CD14-positive monocyte (primary cell): ENCODE measurements around the gene BPIFB1. TPM values are rescaled to one million over a fixed set of nuclear protein-coding genes. Genes with fewer than 3 reads are reported as not detected.

Source experiments
- DNase-seq, 3 donors: peaks; one replicate each; pipeline ENCODE4 v3.0.0-alpha.2; 2011 to 2022
- H2AFZ ChIP-seq: 2 replicates; pipeline ENCODE4 v1.6.0; 2012; ENCODE audit warnings: mild to moderate bottlenecking, low read depth, low read length, inconsistent platforms; ENCODE audit not compliant: insufficient read depth, poor library complexity, severe bottlenecking
- H3K27ac ChIP-seq, 2 donors: 1 replicate in 1 of 2; 2 replicates in 1 of 2; pipeline ENCODE4 v1.5.1; 2012 to 2013; ENCODE audit warnings: low read length in 2 of 2, control low read depth in 1 of 2, inconsistent platforms in 1 of 2, low read depth in 1 of 2, mild to moderate bottlenecking in 1 of 2
- H3K27me3 ChIP-seq, 2 donors: one replicate each; pipeline versions ENCODE4 v1.6.0 to v1.6.1; 2011 to 2013; ENCODE audit warnings: low read length in 2 of 2; ENCODE audit not compliant: control insufficient read depth in 2 of 2, insufficient read depth in 2 of 2
- H3K36me3 ChIP-seq, 2 donors: replicated peaks in 1 of 2; 1 replicate in 1 of 2; 2 replicates in 1 of 2; pipeline versions ENCODE4 v1.5.1 to v1.6.1; 2012 to 2013; ENCODE audit warnings: low read length in 2 of 2, control low read depth in 1 of 2, inconsistent platforms in 1 of 2, mild to moderate bottlenecking in 1 of 2; ENCODE audit not compliant: insufficient read depth in 2 of 2, control insufficient read depth in 1 of 2
- H3K4me1 ChIP-seq, 2 donors: 1 replicate in 1 of 2; 2 replicates in 1 of 2; pipeline versions ENCODE4 v1.5.1 to v1.6.1; 2012 to 2013; ENCODE audit warnings: low read length in 2 of 2, control low read depth in 1 of 2, inconsistent platforms in 1 of 2, mild to moderate bottlenecking in 1 of 2, moderate library complexity in 1 of 2; ENCODE audit not compliant: insufficient read depth in 2 of 2, control insufficient read depth in 1 of 2
- H3K4me2 ChIP-seq: replicated peaks from 2 replicates; pipeline ENCODE3; 2012; ENCODE audit warnings: low read length, moderate library complexity, mild to moderate bottlenecking; ENCODE audit not compliant: poor library complexity, severe bottlenecking; ENCODE audit errors: extremely low read depth
- H3K4me3 ChIP-seq, 3 experiments: fragments of 200-600 bp in 1 of 3; sonication (generic) in 1 of 3; replicated peaks in 1 of 3; 1 replicate in 2 of 3; 2 replicates in 1 of 3; pipeline ENCODE4 v1.5.1; 2011 to 2013; ENCODE audit warnings: low read length in 3 of 3, mild to moderate bottlenecking in 3 of 3, control low read depth in 2 of 3, low read depth in 2 of 3, inconsistent platforms in 1 of 3, moderate library complexity in 1 of 3
- H3K79me2 ChIP-seq: 2 replicates; pipeline ENCODE4 v1.6.0; 2012; ENCODE audit warnings: mild to moderate bottlenecking, control low read depth, inconsistent platforms, low read length, moderate library complexity; ENCODE audit not compliant: insufficient read depth
- H3K9ac ChIP-seq: 2 replicates; pipeline ENCODE4 v1.6.0; 2017; ENCODE audit warnings: low read length, mild to moderate bottlenecking; ENCODE audit not compliant: insufficient read depth, poor library complexity, severe bottlenecking
- H3K9me3 ChIP-seq, 2 donors: replicated peaks in 1 of 2; 1 replicate in 1 of 2; 2 replicates in 1 of 2; pipeline versions ENCODE4 v1.5.1 to v1.6.1; 2012 to 2013; ENCODE audit warnings: low read length in 2 of 2, control low read depth in 1 of 2; ENCODE audit not compliant: control insufficient read depth in 1 of 2, insufficient read depth in 1 of 2
- H4K20me1 ChIP-seq: 2 replicates; pipeline ENCODE4 v1.6.0; 2012; ENCODE audit warnings: mild to moderate bottlenecking, low read length, control low read depth, moderate library complexity; ENCODE audit not compliant: insufficient read depth
- H3K27ac Mint-ChIP-seq, 7 donors: one replicate each; pipeline ENCODE4 v1.8.0; 2020; ENCODE audit warnings: mild to moderate bottlenecking in 7 of 7, mixed read lengths in 7 of 7, moderate library complexity in 6 of 7, inconsistent platforms in 2 of 7
- H3K27me3 Mint-ChIP-seq, 3 donors: one replicate each; pipeline ENCODE4 v1.8.0; 2021 to 2022; ENCODE audit warnings: low read depth in 3 of 3, mild to moderate bottlenecking in 3 of 3, mixed read lengths in 3 of 3, moderate library complexity in 3 of 3, inconsistent platforms in 1 of 3
- H3K36me3 Mint-ChIP-seq, 2 donors: one replicate each; pipeline ENCODE4 v1.8.0; 2020; ENCODE audit warnings: mixed read lengths in 2 of 2, inconsistent platforms in 1 of 2, mild to moderate bottlenecking in 1 of 2
- H3K4me1 Mint-ChIP-seq: one replicate; pipeline ENCODE4 v1.8.0; 2020; ENCODE audit warnings: mild to moderate bottlenecking, mixed read lengths
- H3K4me3 Mint-ChIP-seq, 2 donors: one replicate each; pipeline ENCODE4 v1.8.0; 2020; ENCODE audit warnings: mild to moderate bottlenecking in 2 of 2, mixed read lengths in 2 of 2, moderate library complexity in 1 of 2
- H3K9me3 Mint-ChIP-seq, 7 donors: one replicate each; pipeline ENCODE4 v1.8.0; 2020 to 2022; ENCODE audit warnings: mixed read lengths in 7 of 7, mild to moderate bottlenecking in 6 of 7, moderate library complexity in 6 of 7, inconsistent platforms in 2 of 7
- WGBS: methylation state at CpG from one replicate; pipeline ENCODE4 v1.1.5; 2013; ENCODE audit warnings: missing lambda C conversion rate; ENCODE audit not compliant: insufficient coverage; 5-methylcytosine and 5-hydroxymethylcytosine counted together
- intact Hi-C, 2 donors: fragments of 100-400 bp; cut with micrococcal nuclease; formaldehyde crosslinking; loops; one replicate each; pipeline versions ENCODE4 v1.15.0 to v1.15.1; 2023
- polyA plus RNA-seq, 3 donors: library from polyadenylated mRNA; depleted of rRNA in 1 of 3; unstranded in 2 of 3; stranded (reverse) in 1 of 3; fragments of 300-500 nt in 2 of 3; fragments of >200 nt in 1 of 3; fragmentation: Illumina TruSeq in 2 of 3; gene quantifications; 1 replicate in 2 of 3; 2 replicates in 1 of 3; pipeline ENCODE4 v1.2.3, GENCODE V29; 2012 to 2021
- TF ChIP-seq, protein P1 (sequence below): fragments of 200-600 bp; IDR thresholded peaks from one replicate; pipeline ENCODE4 v1.8.0; 2022; ENCODE audit warnings: antibody characterized with exemption, mild to moderate bottlenecking

Gene BPIFB1
- polyA plus RNA-seq, 3 donors, result not detected

DNA sequence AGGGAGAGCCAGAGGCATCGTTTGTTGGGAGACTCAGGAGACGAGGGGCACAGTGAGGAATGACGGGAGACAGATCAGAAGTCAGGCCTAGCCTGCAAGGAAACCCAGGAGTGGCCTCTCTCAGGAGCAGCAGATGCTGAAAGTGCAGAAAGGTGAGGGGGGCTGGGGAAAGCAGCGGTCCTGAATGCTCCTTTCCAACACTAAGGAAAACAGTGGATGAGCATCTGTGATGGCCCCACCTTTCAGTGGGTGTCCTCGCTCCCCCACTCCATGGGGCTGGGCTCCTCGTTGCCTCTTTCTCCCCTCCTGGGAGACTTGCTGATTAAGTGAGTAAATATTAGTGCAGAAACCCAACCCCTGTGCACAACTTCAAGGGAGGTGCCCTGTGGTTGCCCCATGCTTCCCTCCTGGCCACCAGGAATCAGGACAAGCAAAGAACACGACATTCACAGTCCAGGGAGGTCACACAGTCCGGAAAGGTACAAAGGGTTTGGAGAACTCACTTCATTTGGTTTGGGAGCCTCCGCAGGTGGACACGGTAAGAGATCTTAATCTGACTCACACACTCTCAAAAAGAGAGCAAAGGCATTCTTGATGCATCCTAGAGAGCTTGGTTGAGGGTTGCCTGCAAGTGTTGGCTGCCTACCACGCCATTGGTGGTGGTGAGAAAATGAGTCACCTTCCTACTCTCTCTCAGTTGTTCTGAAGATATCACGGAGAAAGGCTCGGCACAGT lies 9.7 kb upstream of the BPIFB1 start:
- no peaks in the 10 kb centered on the region for H3K36me3 Mint-ChIP-seq
- TF ChIP-seq, protein P1, sequence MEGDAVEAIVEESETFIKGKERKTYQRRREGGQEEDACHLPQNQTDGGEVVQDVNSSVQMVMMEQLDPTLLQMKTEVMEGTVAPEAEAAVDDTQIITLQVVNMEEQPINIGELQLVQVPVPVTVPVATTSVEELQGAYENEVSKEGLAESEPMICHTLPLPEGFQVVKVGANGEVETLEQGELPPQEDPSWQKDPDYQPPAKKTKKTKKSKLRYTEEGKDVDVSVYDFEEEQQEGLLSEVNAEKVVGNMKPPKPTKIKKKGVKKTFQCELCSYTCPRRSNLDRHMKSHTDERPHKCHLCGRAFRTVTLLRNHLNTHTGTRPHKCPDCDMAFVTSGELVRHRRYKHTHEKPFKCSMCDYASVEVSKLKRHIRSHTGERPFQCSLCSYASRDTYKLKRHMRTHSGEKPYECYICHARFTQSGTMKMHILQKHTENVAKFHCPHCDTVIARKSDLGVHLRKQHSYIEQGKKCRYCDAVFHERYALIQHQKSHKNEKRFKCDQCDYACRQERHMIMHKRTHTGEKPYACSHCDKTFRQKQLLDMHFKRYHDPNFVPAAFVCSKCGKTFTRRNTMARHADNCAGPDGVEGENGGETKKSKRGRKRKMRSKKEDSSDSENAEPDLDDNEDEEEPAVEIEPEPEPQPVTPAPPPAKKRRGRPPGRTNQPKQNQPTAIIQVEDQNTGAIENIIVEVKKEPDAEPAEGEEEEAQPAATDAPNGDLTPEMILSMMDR, result no peak
- 70% methylated on average over 2 of the region's 13 CpGs for WGBS

DNA sequence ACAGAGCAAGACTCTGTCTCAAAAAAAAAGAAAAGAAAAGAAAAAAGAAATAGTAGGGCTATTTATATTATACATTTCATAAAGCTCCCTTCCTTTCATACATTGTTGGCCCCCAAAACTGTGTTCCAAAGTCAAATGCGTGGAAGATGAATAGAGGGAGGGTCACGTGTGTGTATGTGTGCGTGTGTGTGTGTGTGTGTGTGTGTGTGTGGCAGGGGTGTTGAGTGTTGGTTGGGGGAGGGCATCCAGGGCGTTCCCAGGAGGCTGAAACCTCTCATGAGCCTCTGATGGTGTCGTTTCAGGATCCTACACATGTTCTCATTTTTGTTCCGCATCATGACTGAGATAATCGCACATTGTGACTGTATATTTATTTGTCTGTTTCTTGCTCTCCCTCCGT lies 7.8 kb upstream of the BPIFB1 start:
- Mint-ChIP-seq H3K27ac (peak overlapping the region in 1 of 7 donors; percentile 59), H3K27me3 (peaks cover 2 to 15% (median 2%) of the 10 kb centered on the region in 3 donors)

More for the DNA sequence above, 9.7 kb upstream of the BPIFB1 start:
- Histone ChIP-seq H4K20me1 (no peaks in the 10 kb centered on the region), H3K4me1 (peaks cover 12 to 15% of the 10 kb centered on the region in 2 donors), H3K4me3 (no peak overlapping the region), H3K9ac (no peak overlapping the region), H3K4me2 (no peak overlapping the region), H3K79me2 (no peaks in the 10 kb centered on the region), H3K27ac (no peak overlapping the region), H3K27me3 (no peaks in the 10 kb centered on the region), H2AFZ (no peak overlapping the region), H3K9me3 (no peaks in the 10 kb centered on the region), H3K36me3 (no peaks in the 10 kb centered on the region)
- Mint-ChIP-seq H3K9me3 (peaks cover 0 to 1% (median 0%) of the 10 kb centered on the region in 7 donors), H3K4me3 (no peak overlapping the region), H3K27ac (peak overlapping the region in 2 of 7 donors; percentile 6 to 27), H3K27me3 (peaks cover 0 to 15% (median 2%) of the 10 kb centered on the region in 3 donors), H3K4me1 (peaks cover 23% of the 10 kb centered on the region)
- intact Hi-C loops, result no loop called here
- DNase-seq, result no peak

More for the DNA sequence above, 7.8 kb upstream of the BPIFB1 start:
- H3K36me3 Mint-ChIP-seq, result no peaks in the 10 kb centered on the region
- TF ChIP-seq, protein P1, result no peak
- no peaks in the 10 kb centered on the region for H3K79me2 ChIP-seq
- peaks cover 0 to 4% of the 10 kb centered on the region in 2 donors for H3K4me1 ChIP-seq
- H3K27me3 ChIP-seq, result no peaks in the 10 kb centered on the region
- peaks cover 10% of the 10 kb centered on the region for H3K4me1 Mint-ChIP-seq
- intact Hi-C loops, result no loop called here
- no peak overlapping the region for H2AFZ ChIP-seq
- no peak overlapping the region for H3K4me3 Mint-ChIP-seq
- peaks cover 0 to 1% (median 0%) of the 10 kb centered on the region in 7 donors for H3K9me3 Mint-ChIP-seq
- H3K36me3 ChIP-seq, result no peaks in the 10 kb centered on the region
- 91% methylated on average over 7 of the region's 8 CpGs for WGBS
- no peak overlapping the region for H3K4me2 ChIP-seq
- no peaks in the 10 kb centered on the region for H4K20me1 ChIP-seq
- H3K9ac ChIP-seq, result no peak overlapping the region
- H3K4me3 ChIP-seq, result no peak overlapping the region
- no peak overlapping the region for H3K27ac ChIP-seq
- no peak for DNase-seq
- H3K9me3 ChIP-seq, result no peaks in the 10 kb centered on the region
